ENCODE data around the gene RNF14.

RNF14 gene

GRCh38 chr5:141960449-141961323 is 8.2 kb upstream of the RNF14 start (continued):
- TF ChIP-seq INSM2 (tag by site-specific recombination; IDR thresholded peaks at IDR 0.05): no peak
- TF ChIP-seq ZBTB26 (tag by site-specific recombination; optimal IDR thresholded peaks at IDR 0.05): no peak
- peak; percentile 82; the same call in 1 of the 2 replicates for TF ChIP-seq ZNF2 (tag by site-specific recombination; IDR thresholded peaks at IDR 0.05)
- no peak for TF ChIP-seq GFI1B (tag by site-specific recombination; IDR thresholded peaks at IDR 0.05)
- TF ChIP-seq GLI2 (tag by site-specific recombination; IDR thresholded peaks at IDR 0.05; ENCODE audit: borderline replicate concordance, low read depth): no peak
- 0 out of 2 replicates have a peak, but pooled peaks have one; percentile 34 for TF ChIP-seq ZNF558 (tag by site-specific recombination; IDR thresholded peaks at IDR 0.05)
- no peak for TF ChIP-seq REPIN1 (tag by site-specific recombination; IDR thresholded peaks at IDR 0.05; ENCODE audit: low read depth)
- no peak for TF ChIP-seq ZNF169 (tag by site-specific recombination; IDR thresholded peaks at IDR 0.05)

- ChIA-PET POLR2A (interaction anchor here (0.6 to 1.7 kb wide), 4 partner anchors 8 to 270 kb away, joined by 3 to 8 read pairs (median 5); partner anchors contain the start of genes DELE1 and RNF14), CTCF (interaction anchor here (0.5 to 6.0 kb wide), 63 partner anchors 8 to 964 kb away, joined by 3 to 158 read pairs (median 5); partner anchors contain the start of genes DELE1, PCDH1 and RNF14)
- Histone ChIP-seq H3K36me3 (ENCODE audit: control insufficient read depth in 2 of 2, insufficient read depth in 1 of 2, low read length in 2 of 2) (no peaks in the 10 kb centered on the region), H3K9me3 (ENCODE audit: control insufficient read depth, insufficient read depth, low read depth, low read length) (no peaks in the 10 kb centered on the region), H3K27ac (ENCODE audit: extremely low read depth, low read depth, low read length) (no peak overlapping the region), H3K4me1 (ENCODE audit: control insufficient read depth, insufficient read depth, low read length) (no peaks in the 10 kb centered on the region), H3K4me3 (ENCODE audit: low read depth, low read length) (no peak overlapping the region)
- TF ChIP-seq ZNF488 (tag by site-specific recombination; IDR thresholded peaks at IDR 0.05): no peak
- TF ChIP-seq ZFP3 (tag by site-specific recombination; IDR thresholded peaks at IDR 0.05; ENCODE audit: low read depth): no peak
- TF ChIP-seq ZBTB21 (tag by site-specific recombination; IDR thresholded peaks at IDR 0.05): no peak
- TF ChIP-seq ZNF548 (tag by site-specific recombination; IDR thresholded peaks at IDR 0.05): no peak
- TF ChIP-seq ZSCAN30 (tag by site-specific recombination; IDR thresholded peaks at IDR 0.05): no peak
- no peak for TF ChIP-seq KLF9 (tag by site-specific recombination; IDR thresholded peaks at IDR 0.05; ENCODE audit: low read depth)
- TF ChIP-seq PRDM1 (tag by site-specific recombination; IDR thresholded peaks at IDR 0.05): no peak
- TF ChIP-seq REPIN1 (tag by site-specific recombination; IDR thresholded peaks at IDR 0.05; ENCODE audit: low read depth): no peak
- no peak for TF ChIP-seq KLF17 (tag by site-specific recombination; IDR thresholded peaks at IDR 0.05)
- no peak for TF ChIP-seq ZNF830 (tag by site-specific recombination; IDR thresholded peaks at IDR 0.05; ENCODE audit: low read depth)
- TF ChIP-seq ZNF473 (tag by site-specific recombination; IDR thresholded peaks at IDR 0.05): no peak
- no peak for TF ChIP-seq ZNF354C (tag by site-specific recombination; IDR thresholded peaks at IDR 0.05; ENCODE audit: borderline replicate concordance, low read depth)
- no peak for TF ChIP-seq ZIC2 (tag by site-specific recombination; IDR thresholded peaks at IDR 0.05)
- TF ChIP-seq ZNF791 (tag by site-specific recombination; IDR thresholded peaks at IDR 0.05): no peak
- TF ChIP-seq ZNF518A (tag by site-specific recombination; conservative IDR thresholded peaks at IDR 0.05; ENCODE audit: low read depth): no peak
- TF ChIP-seq INSM2 (tag by site-specific recombination; IDR thresholded peaks at IDR 0.05): no peak
- TF ChIP-seq ZNF623 (tag by site-specific recombination; IDR thresholded peaks at IDR 0.05): no peak
- TF ChIP-seq ZNF404 (tag by site-specific recombination; IDR thresholded peaks at IDR 0.05): no peak
Measured at GRCh38 chr5:141961466-141961865, 7.4 kb upstream of the RNF14 start.

All from HEK293 (cell line).